ENCODE data around the gene ENPP1.
"Not testable (repeated sequence)": the region's sequence is repeated elsewhere in the genome, so short reads cannot be mapped to it uniquely, and the experiment has no call there.

Gene ENPP1

GRCh38 chr6:131851049-131851769 is 43.4 kb downstream of the ENPP1 start:
- Histone ChIP-seq H3K9ac (ENCODE audit: low read depth, low read length) (no peak overlapping the region), H3K4me1 (ENCODE audit: insufficient read depth, low read length) (no peaks in the 10 kb centered on the region)

DNA sequence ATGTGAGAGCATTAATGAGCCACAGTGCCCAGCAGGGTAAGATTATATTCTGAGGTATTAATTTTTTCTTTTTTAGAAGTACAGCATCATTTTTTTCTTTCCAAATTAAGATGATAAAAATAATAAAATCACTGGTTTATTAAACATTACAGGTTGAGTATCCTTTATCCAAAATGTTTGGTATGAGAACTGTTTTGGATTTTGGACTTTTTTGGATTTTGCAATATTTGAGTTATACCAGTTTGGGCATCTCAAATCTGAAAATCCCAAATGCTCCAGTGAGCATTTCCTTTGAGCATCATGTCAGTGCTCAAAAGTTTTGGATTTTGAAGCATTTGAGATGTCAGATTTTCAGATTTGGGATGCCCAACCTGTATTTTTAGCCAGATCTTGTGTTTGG is 44.4 kb downstream of the ENPP1 start:
- peaks cover 9% of the 10 kb centered on the region; the same call in 1 of the 2 replicates for H3K36me3 ChIP-seq (ENCODE audit: insufficient read depth, low read length)
- no peaks in the 10 kb centered on the region for H3K4me1 ChIP-seq (ENCODE audit: insufficient read depth, low read length)
- H3K9me3 ChIP-seq (ENCODE audit: control insufficient read depth, insufficient read depth, low read length): peaks cover 3% of the 10 kb centered on the region; the same call in 1 of the 2 replicates
- H3K9ac ChIP-seq (ENCODE audit: low read depth, low read length): no peak overlapping the region

More at GRCh38 chr6:131851049-131851769, 43.4 kb downstream of the ENPP1 start:
- peaks cover 9% of the 10 kb centered on the region; the same call in 1 of the 2 replicates for H3K36me3 ChIP-seq (ENCODE audit: insufficient read depth, low read length)
- peaks cover 3% of the 10 kb centered on the region; the same call in 1 of the 2 replicates for H3K9me3 ChIP-seq (ENCODE audit: control insufficient read depth, insufficient read depth, low read length)

DNA sequence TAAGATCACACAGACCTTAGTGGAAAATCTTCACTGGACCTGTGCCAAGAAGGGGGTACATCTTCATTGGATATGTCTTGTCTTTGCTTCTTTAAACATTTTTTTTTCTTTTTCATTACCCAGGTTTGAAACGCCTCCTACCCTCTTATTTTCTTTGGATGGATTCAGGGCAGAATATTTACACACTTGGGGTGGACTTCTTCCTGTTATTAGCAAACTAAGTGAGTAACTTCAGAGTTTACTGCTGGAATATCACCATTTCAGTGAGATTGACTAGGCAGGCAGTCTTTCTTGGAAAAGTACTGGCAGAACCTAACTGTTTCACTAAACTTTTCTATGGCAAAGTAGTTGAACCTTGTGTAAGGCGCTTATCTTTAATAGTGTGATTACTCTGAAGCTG is 47.0 kb downstream of the ENPP1 start:
- no peak overlapping the region for H3K9ac ChIP-seq (ENCODE audit: low read depth, low read length)
- H3K9me3 ChIP-seq (ENCODE audit: control insufficient read depth, insufficient read depth, low read length): peaks cover 3% of the 10 kb centered on the region; the same call in 1 of the 2 replicates
- peaks cover 14% of the 10 kb centered on the region for H3K36me3 ChIP-seq (ENCODE audit: insufficient read depth, low read length)
- no peaks in the 10 kb centered on the region for H3K4me1 ChIP-seq (ENCODE audit: insufficient read depth, low read length)

DNA sequence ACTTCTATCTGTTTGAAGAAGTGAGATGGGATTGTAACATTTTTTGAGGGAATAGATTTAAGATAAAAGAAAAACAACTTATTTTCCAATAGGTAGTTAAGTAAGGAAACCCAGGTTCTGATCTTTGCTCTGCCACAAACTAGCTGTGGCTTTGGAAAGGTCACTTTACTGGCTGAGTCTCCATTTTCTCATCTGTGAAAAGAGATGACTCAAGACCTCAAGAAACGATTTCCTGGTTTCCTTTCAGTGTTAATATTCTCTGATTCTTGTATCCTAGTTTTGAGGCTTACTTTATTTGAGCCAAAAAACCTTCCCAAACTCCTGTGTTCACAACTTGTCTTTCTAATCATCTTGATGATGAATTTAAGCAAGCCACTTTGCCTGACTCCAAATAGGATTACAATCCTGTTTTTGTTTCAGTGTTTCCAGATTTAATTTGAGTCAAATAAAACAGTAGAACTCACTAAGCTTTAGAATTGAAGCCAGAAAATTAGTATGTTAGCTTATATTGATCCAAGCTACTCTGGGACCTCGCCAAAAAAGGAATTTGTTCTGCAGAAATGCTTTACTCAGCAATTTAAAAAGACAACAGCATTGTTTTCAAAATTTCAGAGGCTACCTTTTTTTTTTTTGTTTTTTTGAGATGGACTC is 51.1 kb downstream of the ENPP1 start:
- H3K9ac ChIP-seq (ENCODE audit: low read depth, low read length): no peak overlapping the region
- no peaks in the 10 kb centered on the region for H3K4me1 ChIP-seq (ENCODE audit: insufficient read depth, low read length)
- H3K36me3 ChIP-seq (ENCODE audit: insufficient read depth, low read length): peaks cover 14% of the 10 kb centered on the region
- H3K9me3 ChIP-seq (ENCODE audit: control insufficient read depth, insufficient read depth, low read length): peaks cover 3% of the 10 kb centered on the region; the same call in 1 of the 2 replicates

DNA sequence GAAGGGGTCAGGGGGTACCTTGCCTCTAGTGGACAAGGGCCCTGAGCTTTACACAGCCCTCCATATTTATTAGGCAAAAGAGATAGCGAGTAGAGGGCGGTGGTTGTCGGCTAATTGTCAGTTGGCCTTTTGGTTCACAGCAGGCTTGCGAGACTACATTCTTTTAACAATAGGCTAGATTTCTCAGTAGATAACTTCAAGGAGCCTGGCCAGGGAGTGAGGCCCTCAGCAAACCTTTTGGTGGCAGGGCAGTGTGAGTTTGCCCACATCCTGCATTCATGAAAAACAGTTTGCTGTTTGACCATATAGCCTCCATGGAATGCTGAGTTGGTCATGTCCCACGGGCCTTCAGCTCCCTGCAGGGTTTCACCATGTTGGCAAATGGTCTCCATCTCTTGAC is 51.8 kb downstream of the ENPP1 start:
- H3K36me3 ChIP-seq (ENCODE audit: insufficient read depth, low read length): peaks cover 14% of the 10 kb centered on the region
- H3K9me3 ChIP-seq (ENCODE audit: control insufficient read depth, insufficient read depth, low read length); H3K4me1 ChIP-seq (ENCODE audit: insufficient read depth, low read length); H3K9ac ChIP-seq (ENCODE audit: low read depth, low read length): not testable (repeated sequence)

DNA sequence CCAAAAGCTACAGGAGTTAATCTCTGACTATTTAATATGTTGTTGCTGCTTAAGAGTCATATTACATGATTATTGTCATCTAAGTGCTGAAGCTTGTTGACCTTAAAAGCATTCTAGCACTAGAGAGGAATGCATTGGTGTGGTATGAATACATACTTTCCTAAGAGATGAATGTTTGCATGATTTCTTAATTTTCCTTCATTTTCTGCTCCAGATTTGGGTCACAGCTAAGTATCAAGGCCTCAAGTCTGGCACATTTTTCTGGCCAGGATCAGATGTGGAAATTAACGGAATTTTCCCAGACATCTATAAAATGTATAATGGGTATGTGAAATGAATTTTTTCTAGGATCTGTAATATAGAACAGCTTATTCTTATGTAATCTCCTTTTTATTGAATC is 53.6 kb downstream of the ENPP1 start:
- peaks cover 5% of the 10 kb centered on the region; the same call in 1 of the 2 replicates for H3K36me3 ChIP-seq (ENCODE audit: insufficient read depth, low read length)
- no peak overlapping the region for H3K9ac ChIP-seq (ENCODE audit: low read depth, low read length)
- H3K4me1 ChIP-seq (ENCODE audit: insufficient read depth, low read length): no peaks in the 10 kb centered on the region
- H3K9me3 ChIP-seq (ENCODE audit: control insufficient read depth, insufficient read depth, low read length): no peaks in the 10 kb centered on the region

GRCh38 chr6:131862476-131862875 is 54.7 kb downstream of the ENPP1 start:
- H3K9me3 ChIP-seq (ENCODE audit: control insufficient read depth, insufficient read depth, low read length): no peaks in the 10 kb centered on the region
- no peaks in the 10 kb centered on the region for H3K4me1 ChIP-seq (ENCODE audit: insufficient read depth, low read length)
- peaks cover 5% of the 10 kb centered on the region; the same call in 1 of the 2 replicates for H3K36me3 ChIP-seq (ENCODE audit: insufficient read depth, low read length)
- H3K9ac ChIP-seq (ENCODE audit: low read depth, low read length): no peak overlapping the region

- Histone ChIP-seq H3K4me1 (ENCODE audit: insufficient read depth, low read length) (no peaks in the 10 kb centered on the region; the same call in 1 of the 2 replicates), H3K36me3 (ENCODE audit: insufficient read depth, low read length) (peaks cover 2% of the 10 kb centered on the region; the same call in 1 of the 2 replicates), H3K9me3 (ENCODE audit: control insufficient read depth, insufficient read depth, low read length) (no peaks in the 10 kb centered on the region), H3K9ac (ENCODE audit: low read depth, low read length) (no peak overlapping the region)
Observed at GRCh38 chr6:131867744-131868143, 59.9 kb downstream of the ENPP1 start.

- Histone ChIP-seq H3K4me1 (ENCODE audit: insufficient read depth, low read length) (no peaks in the 10 kb centered on the region; the same call in 1 of the 2 replicates), H3K9ac (ENCODE audit: low read depth, low read length) (no peak overlapping the region), H3K36me3 (ENCODE audit: insufficient read depth, low read length) (peaks cover 2% of the 10 kb centered on the region; the same call in 1 of the 2 replicates), H3K9me3 (ENCODE audit: control insufficient read depth, insufficient read depth, low read length) (no peaks in the 10 kb centered on the region)
Observed at GRCh38 chr6:131868836-131869235, 61.0 kb downstream of the ENPP1 start.

GRCh38 chr6:131875647-131876046 is 67.8 kb downstream of the ENPP1 start:
- Histone ChIP-seq H3K36me3 (ENCODE audit: insufficient read depth, low read length) (peaks cover 14% of the 10 kb centered on the region), H3K4me1 (ENCODE audit: insufficient read depth, low read length) (no peaks in the 10 kb centered on the region)

GRCh38 chr6:131876545-131876944 is 68.7 kb downstream of the ENPP1 start:
- no peak overlapping the region for H3K9ac ChIP-seq (ENCODE audit: low read depth, low read length)
- no peaks in the 10 kb centered on the region for H3K9me3 ChIP-seq (ENCODE audit: control insufficient read depth, insufficient read depth, low read length)
- no peaks in the 10 kb centered on the region for H3K4me1 ChIP-seq (ENCODE audit: insufficient read depth, low read length)
- H3K36me3 ChIP-seq (ENCODE audit: insufficient read depth, low read length): peaks cover 12% of the 10 kb centered on the region; the same call in 1 of the 2 replicates

More at GRCh38 chr6:131875647-131876046, 67.8 kb downstream of the ENPP1 start:
- Histone ChIP-seq H3K9me3 (ENCODE audit: control insufficient read depth, insufficient read depth, low read length) (no peaks in the 10 kb centered on the region), H3K9ac (ENCODE audit: low read depth, low read length) (no peak overlapping the region)

- peaks cover 12% of the 10 kb centered on the region; the same call in 1 of the 2 replicates for H3K36me3 ChIP-seq (ENCODE audit: insufficient read depth, low read length)
- H3K4me1 ChIP-seq (ENCODE audit: insufficient read depth, low read length): no peaks in the 10 kb centered on the region
- no peaks in the 10 kb centered on the region for H3K9me3 ChIP-seq (ENCODE audit: control insufficient read depth, insufficient read depth, low read length)
- no peak overlapping the region for H3K9ac ChIP-seq (ENCODE audit: low read depth, low read length)
Observed at GRCh38 chr6:131877999-131878789, 70.4 kb downstream of the ENPP1 start.

DNA sequence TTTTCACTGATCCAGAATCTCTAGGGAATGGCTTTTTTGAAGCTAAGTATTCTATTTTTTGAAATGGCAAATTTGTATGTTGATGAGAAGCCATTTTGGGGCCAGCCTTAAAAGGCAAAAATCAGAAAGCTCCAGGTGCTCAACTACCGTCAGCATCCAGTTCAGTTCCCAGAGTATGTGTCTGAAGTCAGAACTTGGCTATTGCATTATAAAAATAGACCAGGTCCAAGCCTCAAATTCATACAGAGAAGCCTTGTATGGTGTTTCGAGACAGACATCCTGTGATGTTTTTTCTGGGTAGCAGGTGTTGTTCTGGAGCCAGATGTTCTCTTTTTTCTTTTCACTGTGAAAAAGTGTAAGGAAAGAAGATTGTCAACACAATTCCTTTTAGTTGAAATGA is 75.2 kb downstream of the ENPP1 start:
- Histone ChIP-seq H3K9me3 (ENCODE audit: control insufficient read depth, insufficient read depth, low read length) (no peaks in the 10 kb centered on the region), H3K36me3 (ENCODE audit: insufficient read depth, low read length) (peaks cover 26% of the 10 kb centered on the region), H3K4me1 (ENCODE audit: insufficient read depth, low read length) (no peaks in the 10 kb centered on the region), H3K9ac (ENCODE audit: low read depth, low read length) (no peak overlapping the region)

DNA sequence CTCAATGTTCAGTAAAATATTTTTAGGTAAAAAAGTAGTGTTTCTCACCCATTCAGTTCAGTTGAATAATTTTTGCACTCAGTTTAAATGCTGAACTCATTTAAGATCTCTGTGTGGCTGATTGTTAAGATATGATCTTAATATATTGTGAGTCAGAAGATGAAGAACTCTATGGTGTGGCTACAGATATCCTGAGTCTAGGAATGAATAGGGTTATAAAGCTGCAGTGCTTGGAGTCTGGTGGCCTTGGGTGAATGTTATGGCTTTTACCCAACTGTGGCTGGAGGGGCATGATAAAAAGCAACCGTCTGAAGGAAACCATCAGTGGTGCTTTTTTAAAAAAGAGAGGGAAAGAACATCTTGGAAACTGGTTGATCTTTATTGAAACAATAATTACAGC is 77.4 kb downstream of the ENPP1 start:
- Histone ChIP-seq H3K36me3 (ENCODE audit: insufficient read depth, low read length) (peaks cover 19% of the 10 kb centered on the region), H3K4me1 (ENCODE audit: insufficient read depth, low read length) (no peaks in the 10 kb centered on the region), H3K9ac (ENCODE audit: low read depth, low read length) (no peak overlapping the region), H3K9me3 (ENCODE audit: control insufficient read depth, insufficient read depth, low read length) (no peaks in the 10 kb centered on the region)

All from ES-I3 (cell line).